ENCODE data around the gene CYP24A1.

Gene CYP24A1

GRCh38 chr20:54122681-54123586, 50.9 kb downstream of the CYP24A1 start:
- no peak for TF ChIP-seq CTCF (conservative IDR thresholded peaks at IDR 0.05; ENCODE audit: low read depth, low read length)
- no peak overlapping the region for H3K4me2 ChIP-seq
- no peaks in the 10 kb centered on the region for H3K4me1 ChIP-seq (ENCODE audit: low read depth, poor library complexity, severe bottlenecking)
- H3K9ac ChIP-seq, result no peak overlapping the region
- H3K36me3 ChIP-seq (ENCODE audit: insufficient read depth), result no peaks in the 10 kb centered on the region
- H3K27ac ChIP-seq, result no peak overlapping the region
- no peaks in the 10 kb centered on the region for H4K20me1 ChIP-seq (ENCODE audit: insufficient read depth)
- no peak overlapping the region for H3K4me3 ChIP-seq (IDR thresholded peaks at IDR 0.05; ENCODE audit: insufficient read depth, low read depth, low read length)
- no peaks in the 10 kb centered on the region for H3K79me2 ChIP-seq (ENCODE audit: insufficient read depth, low read depth)
- H3K27me3 ChIP-seq (ENCODE audit: insufficient read depth, low read depth), result no peaks in the 10 kb centered on the region
- H2AFZ ChIP-seq (ENCODE audit: low read depth), result no peak overlapping the region

- Histone ChIP-seq H3K79me2 (ENCODE audit: insufficient read depth, low read depth) (no peaks in the 10 kb centered on the region), H3K27ac (no peak overlapping the region), H3K36me3 (ENCODE audit: insufficient read depth) (no peaks in the 10 kb centered on the region), H3K4me1 (ENCODE audit: low read depth, poor library complexity, severe bottlenecking) (no peaks in the 10 kb centered on the region), H3K27me3 (ENCODE audit: insufficient read depth, low read depth) (no peaks in the 10 kb centered on the region), H3K4me3 (IDR thresholded peaks at IDR 0.05; ENCODE audit: insufficient read depth, low read depth, low read length) (no peak overlapping the region), H4K20me1 (ENCODE audit: insufficient read depth) (no peaks in the 10 kb centered on the region), H2AFZ (ENCODE audit: low read depth) (no peak overlapping the region), H3K4me2 (no peak overlapping the region), H3K9ac (no peak overlapping the region)
- no peak for TF ChIP-seq CTCF (conservative IDR thresholded peaks at IDR 0.05; ENCODE audit: low read depth, low read length)
These were observed 51.6 kb downstream of the CYP24A1 start for GRCh38 chr20:54122189-54122588.

GRCh38 chr20:54119744-54120143, 54.0 kb downstream of the CYP24A1 start:
- no peak for TF ChIP-seq CTCF (conservative IDR thresholded peaks at IDR 0.05; ENCODE audit: low read depth, low read length)
- no peaks in the 10 kb centered on the region for H3K4me1 ChIP-seq (ENCODE audit: low read depth, poor library complexity, severe bottlenecking)
- no peaks in the 10 kb centered on the region for H3K27me3 ChIP-seq (ENCODE audit: insufficient read depth, low read depth)
- no peak overlapping the region for H3K4me2 ChIP-seq
- H3K9ac ChIP-seq, result no peak overlapping the region
- no peak overlapping the region for H3K4me3 ChIP-seq (IDR thresholded peaks at IDR 0.05; ENCODE audit: insufficient read depth, low read depth, low read length)
- H3K79me2 ChIP-seq (ENCODE audit: insufficient read depth, low read depth), result no peaks in the 10 kb centered on the region
- no peaks in the 10 kb centered on the region for H4K20me1 ChIP-seq (ENCODE audit: insufficient read depth)
- no peaks in the 10 kb centered on the region for H3K36me3 ChIP-seq (ENCODE audit: insufficient read depth)
- no peak overlapping the region for H3K27ac ChIP-seq
- H2AFZ ChIP-seq (ENCODE audit: low read depth), result no peak overlapping the region

- Histone ChIP-seq H3K79me2 (ENCODE audit: insufficient read depth, low read depth) (no peaks in the 10 kb centered on the region), H3K4me2 (no peak overlapping the region), H4K20me1 (ENCODE audit: insufficient read depth) (no peaks in the 10 kb centered on the region), H3K27ac (no peak overlapping the region), H3K36me3 (ENCODE audit: insufficient read depth) (no peaks in the 10 kb centered on the region), H2AFZ (ENCODE audit: low read depth) (no peak overlapping the region), H3K4me3 (IDR thresholded peaks at IDR 0.05; ENCODE audit: insufficient read depth, low read depth, low read length) (no peak overlapping the region), H3K27me3 (ENCODE audit: insufficient read depth, low read depth) (no peaks in the 10 kb centered on the region), H3K4me1 (ENCODE audit: low read depth, poor library complexity, severe bottlenecking) (no peaks in the 10 kb centered on the region), H3K9ac (no peak overlapping the region)
- TF ChIP-seq CTCF (conservative IDR thresholded peaks at IDR 0.05; ENCODE audit: low read depth, low read length), result no peak
These were observed 55.4 kb downstream of the CYP24A1 start for GRCh38 chr20:54118220-54119001.

All from KMS-11 (cell line).